Mesenteric fat pad (tissue), 1 donor: ENCODE data around the gene TUBG1. TPM values are rescaled to one million over a fixed set of nuclear protein-coding genes. Genes with fewer than 3 reads are reported as not detected.
"Not testable (repeated sequence)": the region's sequence is repeated elsewhere in the genome, so short reads cannot be mapped to it uniquely, and the experiment has no call there.

ENCODE experiments used
- DNase-seq: peaks from one replicate; pipeline ENCODE4 v3.0.0-alpha.2; 2020; ENCODE audit warnings: low spot score
- total RNA-seq: library from RNA; stranded (reverse); fragmentation: NEBNext Ultra II Directional; extraction: Animal tissue kit (Norgen Biotek cat#: 25700); gene quantifications from one replicate; pipeline ENCODE4 v1.2.1, GENCODE V29; 2021
- donor health status: DM: yes; HTN: yes; CAD: no.

Gene TUBG1
- total RNA-seq, 1 donor from 2014 or later: 45.2 TPM

- no peak for DNase-seq
Observed at GRCh38 chr17:42623271-42623670, 13.8 kb downstream of the TUBG1 start.

GRCh38 chr17:42623732-42624596 lies 14.5 kb downstream of the TUBG1 start:
- DNase-seq: no peak

GRCh38 chr17:42627032-42627764 lies 17.7 kb downstream of the TUBG1 start:
- DNase-seq: not testable (repeated sequence)

- DNase-seq: no peak
Observed at GRCh38 chr17:42629411-42630009, 20.0 kb downstream of the TUBG1 start.

GRCh38 chr17:42632949-42633444 lies 23.5 kb downstream of the TUBG1 start:
- no peak for DNase-seq

- no peak for DNase-seq
Observed at GRCh38 chr17:42639525-42640113, 30.1 kb downstream of the TUBG1 start.

- DNase-seq: no peak
Observed at GRCh38 chr17:42640121-42640520, 30.6 kb downstream of the TUBG1 start.

GRCh38 chr17:42642336-42642735 lies 32.9 kb downstream of the TUBG1 start:
- no peak for DNase-seq

- no peak for DNase-seq
Observed at GRCh38 chr17:42647778-42648177, 38.3 kb downstream of the TUBG1 start.

GRCh38 chr17:42651392-42651791 lies 41.9 kb downstream of the TUBG1 start:
- DNase-seq: no peak

GRCh38 chr17:42653179-42654124 lies 44.0 kb downstream of the TUBG1 start:
- no peak for DNase-seq

GRCh38 chr17:42655528-42655927 lies 46.0 kb downstream of the TUBG1 start:
- no peak for DNase-seq

GRCh38 chr17:42657824-42658588 lies 48.5 kb downstream of the TUBG1 start:
- no peak for DNase-seq

- DNase-seq: peak; percentile 94
Observed at GRCh38 chr17:42659079-42659931, 49.8 kb downstream of the TUBG1 start, which contains the start of gene TUBG2. TUBG2 (plus strand) TSS chr17:42659284; CDS start chr17:42659504, 220 bp downstream.

GRCh38 chr17:42659932-42660274 lies 50.4 kb downstream of the TUBG1 start:
- DNase-seq: not testable (repeated sequence)

- DNase-seq: no peak
Observed at GRCh38 chr17:42660692-42661345, 51.3 kb downstream of the TUBG1 start.
